PFSK-1 (cell line): ENCODE results near the gene MOBP.

Source experiments
- POLR2AphosphoS5 ChIP-seq: IDR thresholded peaks from 2 replicates; pipeline ENCODE4 v1.6.1; 2012; ENCODE audit warnings: low read depth, mild to moderate bottlenecking, control low read depth, low read length, moderate library complexity
- REST ChIP-seq, 2 experiments: IDR thresholded peaks; 2 replicates each; pipeline versions ENCODE4 v1.6.1 to v1.8.0; 2011 to 2012; ENCODE audit warnings: low read depth in 2 of 2, low read length in 2 of 2, control low read depth in 1 of 2, inconsistent platforms in 1 of 2, mild to moderate bottlenecking in 1 of 2, moderate library complexity in 1 of 2; ENCODE audit not compliant: insufficient read depth in 1 of 2

- TF ChIP-seq REST (IDR thresholded peaks at IDR 0.05; ENCODE audit: insufficient read depth in 1 of 2, low read depth in 2 of 2, low read length in 2 of 2) (no peak), POLR2AphosphoS5 (no peak)
Observed at GRCh38 chr3:39467394-39468107, at the start of gene MOBP.
